Measurements from ENCODE around the gene NUTM1. TPM values are rescaled to one million over a fixed set of nuclear protein-coding genes. Genes with fewer than 3 reads are reported as not detected.

NUTM1 gene
- total RNA-seq, 1 donor: not detected

DNA sequence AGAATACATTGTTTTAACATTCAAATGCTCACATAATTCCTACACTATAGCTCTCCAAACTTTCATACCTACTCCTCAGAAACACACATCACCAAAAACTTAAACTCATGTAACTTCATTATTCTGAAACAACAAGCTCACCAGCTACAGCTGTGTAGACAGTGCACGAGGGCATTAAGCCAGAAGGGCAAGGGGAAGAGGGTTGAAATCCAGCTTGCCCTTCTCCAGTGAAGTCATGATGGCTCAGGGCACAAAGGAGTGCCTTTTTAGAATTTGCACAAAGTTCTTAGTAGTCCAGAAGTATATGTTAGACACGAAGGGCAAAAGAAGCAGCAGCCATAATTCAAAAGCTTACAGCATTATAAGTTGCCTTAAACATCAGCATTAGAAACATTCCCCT lies 14.1 kb upstream of the NUTM1 start:
- DNase-seq (ENCODE audit: low read depth): no peak
- H3K4me3 ChIP-seq (ENCODE audit: low read depth, low read length): no peak overlapping the region
- TF ChIP-seq, protein P1, sequence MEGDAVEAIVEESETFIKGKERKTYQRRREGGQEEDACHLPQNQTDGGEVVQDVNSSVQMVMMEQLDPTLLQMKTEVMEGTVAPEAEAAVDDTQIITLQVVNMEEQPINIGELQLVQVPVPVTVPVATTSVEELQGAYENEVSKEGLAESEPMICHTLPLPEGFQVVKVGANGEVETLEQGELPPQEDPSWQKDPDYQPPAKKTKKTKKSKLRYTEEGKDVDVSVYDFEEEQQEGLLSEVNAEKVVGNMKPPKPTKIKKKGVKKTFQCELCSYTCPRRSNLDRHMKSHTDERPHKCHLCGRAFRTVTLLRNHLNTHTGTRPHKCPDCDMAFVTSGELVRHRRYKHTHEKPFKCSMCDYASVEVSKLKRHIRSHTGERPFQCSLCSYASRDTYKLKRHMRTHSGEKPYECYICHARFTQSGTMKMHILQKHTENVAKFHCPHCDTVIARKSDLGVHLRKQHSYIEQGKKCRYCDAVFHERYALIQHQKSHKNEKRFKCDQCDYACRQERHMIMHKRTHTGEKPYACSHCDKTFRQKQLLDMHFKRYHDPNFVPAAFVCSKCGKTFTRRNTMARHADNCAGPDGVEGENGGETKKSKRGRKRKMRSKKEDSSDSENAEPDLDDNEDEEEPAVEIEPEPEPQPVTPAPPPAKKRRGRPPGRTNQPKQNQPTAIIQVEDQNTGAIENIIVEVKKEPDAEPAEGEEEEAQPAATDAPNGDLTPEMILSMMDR (IDR thresholded peaks at IDR 0.05; ENCODE audit: insufficient read depth, low read depth, low read length): no peak

DNA sequence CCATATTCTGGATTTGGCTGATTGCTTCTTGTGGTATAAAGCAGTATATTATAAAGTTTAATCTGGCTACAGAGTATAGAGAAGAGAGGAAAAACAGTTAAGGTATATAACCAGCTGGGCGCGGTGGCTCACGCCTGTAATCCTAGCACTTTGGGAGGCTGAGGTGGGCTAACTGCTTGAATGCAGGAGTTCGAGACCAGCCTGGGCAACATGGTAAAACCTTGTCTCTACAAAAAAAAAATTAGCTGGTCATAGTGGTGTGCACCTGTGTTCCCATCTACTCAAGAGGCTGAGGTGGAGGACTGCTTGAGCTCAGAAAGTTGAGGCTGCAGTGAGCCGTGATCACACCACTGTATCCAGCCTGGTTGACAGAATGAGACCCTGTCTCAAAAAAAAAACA lies 12.8 kb upstream of the NUTM1 start:
- no peak overlapping the region for H3K4me3 ChIP-seq (ENCODE audit: low read depth, low read length)
- TF ChIP-seq, protein P1 (IDR thresholded peaks at IDR 0.05; ENCODE audit: insufficient read depth, low read depth, low read length): no peak
- DNase-seq (ENCODE audit: low read depth): no peak

DNA sequence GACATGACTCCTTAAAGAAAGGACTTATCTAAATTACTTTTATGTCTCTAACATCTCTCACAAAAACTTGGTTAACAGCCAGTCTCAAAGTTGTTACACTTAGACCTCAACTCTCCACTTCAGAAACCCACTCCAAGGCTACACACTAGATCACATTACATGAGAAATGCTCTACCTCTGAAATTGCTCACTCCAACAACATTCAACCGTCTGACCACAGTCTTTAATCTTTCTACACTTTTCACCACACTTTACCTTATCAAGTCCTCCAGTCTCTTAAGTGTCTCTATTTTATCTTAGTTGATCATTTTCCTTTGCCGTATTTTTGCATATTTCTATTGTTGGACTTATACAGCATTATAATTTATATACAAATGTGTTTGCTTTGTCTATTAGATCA lies 11.3 kb upstream of the NUTM1 start:
- no peak overlapping the region for H3K4me3 ChIP-seq (ENCODE audit: low read depth, low read length)
- no peak for DNase-seq (ENCODE audit: low read depth)
- TF ChIP-seq, protein P1 (IDR thresholded peaks at IDR 0.05; ENCODE audit: insufficient read depth, low read depth, low read length): no peak

DNA sequence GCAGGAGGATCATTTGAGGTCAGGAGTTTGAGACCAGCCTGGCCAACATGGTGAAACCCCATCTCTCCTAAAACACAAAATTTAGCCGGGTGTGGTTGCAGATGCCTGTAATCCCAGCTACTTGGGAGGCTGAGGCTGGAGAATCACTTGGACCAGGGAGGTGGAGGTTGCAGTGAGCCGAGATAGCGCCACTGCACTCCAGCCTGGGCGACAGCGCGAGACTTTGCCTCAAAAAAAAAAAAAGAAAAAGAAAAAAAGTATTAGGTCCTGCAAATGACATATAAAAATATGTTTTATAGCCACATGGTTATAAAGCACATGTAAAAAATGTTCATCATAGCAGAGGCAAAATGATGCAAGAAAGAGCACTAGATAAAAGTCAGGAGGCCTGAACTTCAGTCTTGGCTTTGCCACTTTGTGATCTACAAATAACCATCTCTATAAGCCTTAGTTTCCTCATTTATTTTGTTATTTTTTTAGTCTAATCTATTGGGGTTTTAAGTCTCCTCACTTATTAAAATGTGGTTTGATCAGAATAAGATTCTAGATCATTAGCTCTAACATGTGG lies 10.5 kb upstream of the NUTM1 start:
- DNase-seq (ENCODE audit: low read depth): no peak
- TF ChIP-seq, protein P1 (IDR thresholded peaks at IDR 0.05; ENCODE audit: insufficient read depth, low read depth, low read length): no peak
- no peak overlapping the region for H3K4me3 ChIP-seq (ENCODE audit: low read depth, low read length)

DNA sequence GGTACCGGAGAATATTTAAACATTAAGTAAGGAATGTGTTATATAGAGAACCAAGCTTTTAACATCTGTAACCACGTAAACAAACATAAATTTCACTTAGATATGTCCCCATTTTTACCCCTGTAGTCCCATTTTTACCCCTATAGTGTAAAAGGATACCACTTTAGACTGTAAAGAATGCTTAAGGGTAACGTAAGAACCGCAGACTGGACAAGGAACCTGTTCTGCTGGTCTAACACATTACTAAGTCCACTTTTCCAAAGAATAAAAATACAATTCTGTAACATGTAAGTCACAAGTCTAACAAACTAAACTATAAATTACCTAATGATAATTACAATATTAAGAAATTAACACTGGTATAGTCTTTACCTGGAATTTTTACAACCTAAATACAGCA lies 8.4 kb upstream of the NUTM1 start:
- TF ChIP-seq, protein P1 (IDR thresholded peaks at IDR 0.05; ENCODE audit: insufficient read depth, low read depth, low read length): no peak
- no peak for DNase-seq (ENCODE audit: low read depth)
- no peak overlapping the region for H3K4me3 ChIP-seq (ENCODE audit: low read depth, low read length)

DNA sequence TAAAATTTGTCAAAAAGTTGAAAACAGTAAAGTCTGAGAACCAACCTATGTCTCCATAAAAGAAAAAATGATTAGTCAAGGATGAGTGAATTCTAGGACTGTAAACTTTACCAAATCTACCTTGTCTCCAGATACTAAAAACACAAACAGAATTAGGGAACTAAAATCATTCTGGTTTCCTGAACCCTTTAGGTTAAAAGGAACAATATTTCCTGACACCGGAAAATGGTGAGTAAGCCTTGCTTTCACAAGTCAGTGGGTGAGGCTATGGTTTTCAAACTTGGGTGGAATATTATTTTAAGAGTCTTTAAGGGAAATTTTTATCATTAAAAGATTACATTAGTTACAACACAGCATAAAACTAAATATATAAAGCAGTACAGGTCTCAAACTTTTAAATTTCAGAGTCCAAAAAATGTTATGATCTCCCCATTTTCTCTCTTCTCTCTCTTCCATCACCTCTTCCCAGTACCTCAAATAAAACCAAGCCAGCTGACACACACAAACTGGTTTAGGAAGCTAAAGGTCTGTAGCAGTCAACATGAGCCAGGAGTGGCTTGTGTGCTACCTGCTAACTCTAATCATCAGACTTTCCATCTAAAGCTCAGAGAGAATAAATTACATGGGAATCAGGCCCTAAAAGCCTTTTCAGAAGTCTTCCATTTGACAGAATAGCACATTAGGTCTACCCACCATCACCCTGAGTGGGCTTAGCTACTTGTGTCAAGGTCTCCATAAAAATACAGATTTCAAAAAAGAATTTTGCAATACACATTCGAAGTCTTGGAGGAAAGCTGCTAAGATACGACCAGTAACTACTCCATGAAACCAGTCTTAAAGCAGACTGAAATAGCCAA lies 7.7 kb upstream of the NUTM1 start:
- DNase-seq (ENCODE audit: low read depth): no peak
- H3K4me3 ChIP-seq (ENCODE audit: low read depth, low read length): no peak overlapping the region
- TF ChIP-seq, protein P1 (IDR thresholded peaks at IDR 0.05; ENCODE audit: insufficient read depth, low read depth, low read length): no peak

All from fibroblast of villous mesenchyme (primary cell).